ENCODE data around the gene ZNHIT1. TPM values are rescaled to one million over a fixed set of nuclear protein-coding genes. Genes with fewer than 3 reads are reported as not detected.
A peak's percentile ranks its signal among the peaks of the same experiment; 100 is the strongest.

Gene ZNHIT1
- total and polyA plus RNA-seq, 10 donors, result 47.3 to 127 (median 68.0) TPM

- Histone ChIP-seq H3K27ac (no peak overlapping the region), H3K4me1 (peaks cover 5 to 22% (median 10%) of the 10 kb centered on the region in 6 donors), H3K9me3 (no peaks in the 10 kb centered on the region), H3K36me3 (peaks cover 0 to 96% (median 72%) of the 10 kb centered on the region in 6 donors), H3K4me3 (no peak overlapping the region), H3K27me3 (replicated peaks in 1 of 7) (no peaks in the 10 kb centered on the region)
- TF ChIP-seq POLR2AphosphoS5 (IDR thresholded peaks at IDR 0.05) (peak in 1 of 3 donors; percentile 6), CTCF (IDR thresholded peaks at IDR 0.05 in 8 of 11, conservative IDR thresholded peaks at IDR 0.05 in 3 of 11) (no peak)
- DNase-seq, result no peak
- WGBS, 5 donors, result 93 to 98% (median 97%) methylated on average over 10 to 24 of the region's 24 CpGs
- intact Hi-C loops (cut with DNase I; ENCODE audit: low total_unique reads), result no loop called here
Observed at GRCh38 chr7:101211501-101211900, 6.5 kb upstream of the ZNHIT1 start.

- Histone ChIP-seq H3K4me1 (peaks cover 6 to 27% (median 15%) of the 10 kb centered on the region in 6 donors), H3K4me3 (no peak overlapping the region), H3K27ac (no peak overlapping the region), H3K27me3 (replicated peaks in 1 of 7) (no peaks in the 10 kb centered on the region), H3K36me3 (peaks cover 0 to 91% (median 69%) of the 10 kb centered on the region in 6 donors), H3K9me3 (no peaks in the 10 kb centered on the region)
- TF ChIP-seq CTCF (IDR thresholded peaks at IDR 0.05 in 8 of 11, conservative IDR thresholded peaks at IDR 0.05 in 3 of 11), result no peak
- TF ChIP-seq POLR2AphosphoS5 (IDR thresholded peaks at IDR 0.05), result no peak
- intact Hi-C loops (cut with DNase I; ENCODE audit: low total_unique reads), result no loop called here
- WGBS, 5 donors, result 94 to 100% (median 95%) methylated on average over 7 to 8 of the region's 8 CpGs
- DNase-seq, result no peak
Observed at GRCh38 chr7:101212014-101212413, 6.0 kb upstream of the ZNHIT1 start.

GRCh38 chr7:101216001-101216859, 1.7 kb upstream of the ZNHIT1 start:
- no peak for TF ChIP-seq POLR2A (IDR thresholded peaks at IDR 0.05)
- TF ChIP-seq CTCF (IDR thresholded peaks at IDR 0.05 in 8 of 11, conservative IDR thresholded peaks at IDR 0.05 in 3 of 11), result no peak
- TF ChIP-seq POLR2AphosphoS5 (IDR thresholded peaks at IDR 0.05), result no peak
- Histone ChIP-seq H3K36me3 (peaks cover 0 to 55% (median 31%) of the 10 kb centered on the region in 6 donors), H3K4me3 (peak overlapping the region; percentile 65 to 92 (median 88)), H3K27me3 (replicated peaks in 1 of 7) (no peaks in the 10 kb centered on the region), H3K4me1 (peaks cover 20 to 61% (median 44%) of the 10 kb centered on the region in 6 donors), H3K9me3 (no peaks in the 10 kb centered on the region), H3K27ac (peak overlapping the region in 7 of 8 donors; percentile 66 to 97 (median 94))
- intact Hi-C loops (cut with DNase I; ENCODE audit: low total_unique reads), result no loop called here
- WGBS, 5 donors, result 53 to 65% (median 59%) methylated on average over 29 to 31 of the region's 31 CpGs
- no peak for DNase-seq

GRCh38 chr7:101216860-101217387, 1.0 kb upstream of the ZNHIT1 start:
- peak; percentile 89 for DNase-seq
- no peaks in the 10 kb centered on the region for H3K27me3 ChIP-seq (replicated peaks in 1 of 7)
- H3K36me3 ChIP-seq, result peaks cover 0 to 55% (median 24%) of the 10 kb centered on the region in 6 donors
- TF ChIP-seq CTCF (IDR thresholded peaks at IDR 0.05 in 8 of 11, conservative IDR thresholded peaks at IDR 0.05 in 3 of 11) (no peak), POLR2A (IDR thresholded peaks at IDR 0.05) (no peak)
- H3K9me3 ChIP-seq, result no peaks in the 10 kb centered on the region
- WGBS, 5 donors, result 1 to 2% (median 1%) methylated on average over 28 to 34 of the region's 34 CpGs
- peak overlapping the region; percentile 66 to 97 (median 94) for H3K27ac ChIP-seq
- H3K4me3 ChIP-seq, result peak overlapping the region; percentile 65 to 92 (median 88)
- H3K4me1 ChIP-seq, result peaks cover 20 to 68% (median 47%) of the 10 kb centered on the region in 6 donors
- intact Hi-C loops (cut with DNase I; ENCODE audit: low total_unique reads), result no loop called here

Data from spleen (tissue), 11 donors.